Measurements from ENCODE around the gene GAGE12G. TPM values are rescaled to one million over a fixed set of nuclear protein-coding genes. Genes with fewer than 3 reads are reported as not detected.
"Not testable (repeated sequence)": the region's sequence is repeated elsewhere in the genome, so short reads cannot be mapped to it uniquely, and the experiment has no call there.

GAGE12G gene
- total RNA-seq, 2 experiments from 2014 or later: not detected

DNA sequence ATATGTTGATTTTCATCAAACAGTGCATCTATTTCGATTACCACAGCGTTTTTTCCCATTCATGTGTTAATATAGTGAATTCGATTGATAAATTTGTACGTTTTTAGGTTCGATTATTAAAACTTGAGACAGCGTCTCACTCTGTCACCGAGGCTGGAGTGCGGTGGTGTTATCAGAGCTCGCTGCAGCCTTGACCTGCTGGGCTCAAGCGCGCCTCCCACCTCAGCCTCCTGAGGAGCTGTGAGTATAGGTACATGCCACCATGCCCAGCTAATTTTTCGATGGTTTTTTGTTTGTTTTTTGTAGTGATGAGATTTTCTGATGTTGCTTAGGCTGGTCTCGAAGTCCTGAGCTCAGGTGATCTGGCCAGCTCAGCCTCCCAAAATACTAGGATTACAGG lies 1.0 kb upstream of the GAGE12G start:
- H3K4me2 ChIP-seq (ENCODE audit: low read length); POLR2A ChIA-PET; H3K36me3 ChIP-seq (ENCODE audit: insufficient read depth, low read length); CTCF ChIA-PET (ENCODE audit: unreplicated experiment); DNase-seq (ENCODE audit: low spot score); BruUV-seq (replicated peaks); intact Hi-C loops (cut with micrococcal nuclease; ENCODE audit: unreplicated experiment); H3K4me1 ChIP-seq (ENCODE audit: insufficient read depth, low read length, poor library complexity, severe bottlenecking); H3K9me3 ChIP-seq (ENCODE audit: low read length); H3K9me2 ChIP-seq (ENCODE audit: insufficient read depth, low read length); H3K4me3 ChIP-seq (ENCODE audit: low read depth, low read length, poor library complexity, severe bottlenecking); H4K20me1 ChIP-seq (ENCODE audit: insufficient read depth, low read length); H3K79me2 ChIP-seq (ENCODE audit: insufficient read depth, low read depth, low read length); H3K27ac ChIP-seq (ENCODE audit: low read depth, low read length, poor library complexity, severe bottlenecking); H2AFZ ChIP-seq (ENCODE audit: low read length): not testable (repeated sequence)

DNA sequence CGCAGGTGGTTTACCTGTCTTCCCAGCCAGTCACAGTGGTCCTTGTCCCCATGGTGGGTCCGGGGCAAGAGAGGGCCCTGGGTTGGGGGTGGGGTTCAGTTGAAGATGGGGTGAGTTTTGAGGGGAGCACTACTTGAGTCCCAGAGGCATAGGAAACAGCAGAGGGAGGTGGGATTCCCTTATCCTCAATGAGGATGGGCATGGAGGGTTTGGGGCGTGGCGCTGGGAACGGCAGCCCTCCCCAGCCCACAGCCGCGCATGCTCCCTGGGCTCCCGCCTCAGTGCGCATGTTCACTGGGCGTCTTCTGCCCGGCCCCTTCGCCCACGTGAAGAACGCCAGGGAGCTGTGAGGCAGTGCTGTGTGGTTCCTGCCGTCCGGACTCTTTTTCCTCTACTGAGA lies 9.4 kb downstream of the GAGE12G start, which contains the start of gene GAGE12H:
Gene GAGE12H, plus strand, starts transcription at position 301 of the 400 bp plus-strand sequence. CDS start 1,155 bp downstream, outside the sequence.
- CTCF ChIA-PET (ENCODE audit: unreplicated experiment); DNase-seq (ENCODE audit: low spot score); H3K9me3 ChIP-seq (ENCODE audit: low read length); H4K20me1 ChIP-seq (ENCODE audit: insufficient read depth, low read length); H3K79me2 ChIP-seq (ENCODE audit: insufficient read depth, low read depth, low read length); H3K36me3 ChIP-seq (ENCODE audit: insufficient read depth, low read length); H3K4me1 ChIP-seq (ENCODE audit: insufficient read depth, low read length, poor library complexity, severe bottlenecking); intact Hi-C loops (cut with micrococcal nuclease; ENCODE audit: unreplicated experiment); POLR2A ChIA-PET; H3K4me3 ChIP-seq (ENCODE audit: low read depth, low read length, poor library complexity, severe bottlenecking); H3K9me2 ChIP-seq (ENCODE audit: insufficient read depth, low read length); H3K4me2 ChIP-seq (ENCODE audit: low read length); H2AFZ ChIP-seq (ENCODE audit: low read length); H3K27ac ChIP-seq (ENCODE audit: low read depth, low read length, poor library complexity, severe bottlenecking); BruUV-seq (replicated peaks): not testable (repeated sequence)

DNA sequence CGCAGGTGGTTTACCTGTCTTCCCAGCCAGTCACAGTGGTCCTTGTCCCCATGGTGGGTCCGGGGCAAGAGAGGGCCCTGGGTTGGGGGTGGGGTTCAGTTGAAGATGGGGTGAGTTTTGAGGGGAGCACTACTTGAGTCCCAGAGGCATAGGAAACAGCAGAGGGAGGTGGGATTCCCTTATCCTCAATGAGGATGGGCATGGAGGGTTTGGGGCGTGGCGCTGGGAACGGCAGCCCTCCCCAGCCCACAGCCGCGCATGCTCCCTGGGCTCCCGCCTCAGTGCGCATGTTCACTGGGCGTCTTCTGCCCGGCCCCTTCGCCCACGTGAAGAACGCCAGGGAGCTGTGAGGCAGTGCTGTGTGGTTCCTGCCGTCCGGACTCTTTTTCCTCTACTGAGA lies 19.0 kb downstream of the GAGE12G start, which contains the start of gene GAGE2A:
Gene GAGE2A, plus strand, starts transcription at position 301 of the 400 bp plus-strand sequence. CDS start 1,155 bp downstream, outside the sequence.
- intact Hi-C loops (cut with micrococcal nuclease; ENCODE audit: unreplicated experiment); H3K9me2 ChIP-seq (ENCODE audit: insufficient read depth, low read length); POLR2A ChIA-PET; DNase-seq (ENCODE audit: low spot score); H3K9me3 ChIP-seq (ENCODE audit: low read length); H3K4me3 ChIP-seq (ENCODE audit: low read depth, low read length, poor library complexity, severe bottlenecking); BruUV-seq (replicated peaks); CTCF ChIA-PET (ENCODE audit: unreplicated experiment); H2AFZ ChIP-seq (ENCODE audit: low read length); H4K20me1 ChIP-seq (ENCODE audit: insufficient read depth, low read length); H3K4me2 ChIP-seq (ENCODE audit: low read length); H3K27ac ChIP-seq (ENCODE audit: low read depth, low read length, poor library complexity, severe bottlenecking); H3K36me3 ChIP-seq (ENCODE audit: insufficient read depth, low read length); H3K4me1 ChIP-seq (ENCODE audit: insufficient read depth, low read length, poor library complexity, severe bottlenecking); H3K79me2 ChIP-seq (ENCODE audit: insufficient read depth, low read depth, low read length): not testable (repeated sequence)

DNA sequence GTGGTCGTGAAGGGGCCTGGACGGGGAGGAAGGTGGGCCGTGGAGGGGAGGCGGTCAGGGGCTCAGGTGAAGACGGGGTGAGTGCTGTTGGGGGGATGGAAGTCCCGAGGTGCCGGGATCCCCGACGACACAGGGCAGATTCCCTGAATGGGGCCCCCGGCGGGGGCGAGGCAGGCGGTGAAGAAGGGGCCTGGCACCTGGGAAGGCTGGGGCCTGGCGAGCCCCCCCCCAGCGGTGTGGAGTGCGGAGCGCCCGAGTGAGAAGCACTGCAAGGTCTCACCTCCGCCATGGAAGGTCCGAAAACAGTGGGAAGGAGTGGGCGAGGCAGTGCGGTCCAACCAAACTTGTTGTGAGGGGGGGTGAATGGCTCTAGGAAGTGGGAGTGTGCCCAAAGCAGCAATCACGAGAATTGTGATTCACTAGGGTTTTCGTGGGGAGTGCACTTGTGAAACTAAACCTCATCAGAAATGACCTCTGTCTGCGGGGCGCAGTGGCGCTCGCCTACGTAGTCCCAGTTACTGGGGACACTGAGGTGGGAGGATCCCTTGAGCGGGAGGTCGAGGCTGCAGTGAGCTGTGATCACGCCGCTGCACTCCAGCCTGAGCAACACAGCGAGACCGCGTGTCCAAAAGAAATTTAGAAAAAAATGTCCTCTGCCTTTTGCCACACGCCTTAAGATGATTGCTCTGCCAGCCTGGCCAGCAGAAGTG lies 19.7 kb downstream of the GAGE12G start:
- POLR2A ChIA-PET; BruUV-seq (replicated peaks): not testable (repeated sequence)

DNA sequence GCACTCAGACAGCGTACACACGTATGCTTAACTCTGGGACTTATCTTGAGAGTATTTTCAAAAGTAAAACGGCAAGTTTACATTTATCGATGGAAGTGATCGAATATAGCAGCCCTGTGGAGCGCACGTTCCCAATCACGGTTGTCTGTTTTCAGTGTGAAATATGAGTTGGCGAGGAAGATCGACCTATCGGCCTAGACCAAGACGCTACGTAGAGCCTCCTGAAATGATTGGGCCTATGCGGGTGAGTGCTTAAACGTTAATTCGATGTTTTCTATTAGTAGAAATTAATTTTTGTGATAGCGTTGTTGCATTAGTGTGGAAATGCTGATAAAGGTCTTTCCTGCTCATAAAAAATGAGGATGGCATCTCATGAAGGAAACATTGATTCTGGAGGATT lies 20.3 kb downstream of the GAGE12G start:
- H3K27ac ChIP-seq (ENCODE audit: low read depth, low read length, poor library complexity, severe bottlenecking); H4K20me1 ChIP-seq (ENCODE audit: insufficient read depth, low read length); H2AFZ ChIP-seq (ENCODE audit: low read length); H3K9me3 ChIP-seq (ENCODE audit: low read length); POLR2A ChIA-PET; intact Hi-C loops (cut with micrococcal nuclease; ENCODE audit: unreplicated experiment); H3K4me3 ChIP-seq (ENCODE audit: low read depth, low read length, poor library complexity, severe bottlenecking); H3K4me1 ChIP-seq (ENCODE audit: insufficient read depth, low read length, poor library complexity, severe bottlenecking); BruUV-seq (replicated peaks); H3K36me3 ChIP-seq (ENCODE audit: insufficient read depth, low read length); H3K4me2 ChIP-seq (ENCODE audit: low read length); DNase-seq (ENCODE audit: low spot score); H3K79me2 ChIP-seq (ENCODE audit: insufficient read depth, low read depth, low read length); CTCF ChIA-PET (ENCODE audit: unreplicated experiment); H3K9me2 ChIP-seq (ENCODE audit: insufficient read depth, low read length): not testable (repeated sequence)

More for the DNA sequence above, 19.7 kb downstream of the GAGE12G start:
- DNase-seq (ENCODE audit: low spot score); H4K20me1 ChIP-seq (ENCODE audit: insufficient read depth, low read length); H3K36me3 ChIP-seq (ENCODE audit: insufficient read depth, low read length); H3K79me2 ChIP-seq (ENCODE audit: insufficient read depth, low read depth, low read length); H3K27ac ChIP-seq (ENCODE audit: low read depth, low read length, poor library complexity, severe bottlenecking); H3K4me3 ChIP-seq (ENCODE audit: low read depth, low read length, poor library complexity, severe bottlenecking); H2AFZ ChIP-seq (ENCODE audit: low read length); H3K4me2 ChIP-seq (ENCODE audit: low read length); intact Hi-C loops (cut with micrococcal nuclease; ENCODE audit: unreplicated experiment); H3K9me3 ChIP-seq (ENCODE audit: low read length); CTCF ChIA-PET (ENCODE audit: unreplicated experiment); H3K4me1 ChIP-seq (ENCODE audit: insufficient read depth, low read length, poor library complexity, severe bottlenecking); H3K9me2 ChIP-seq (ENCODE audit: insufficient read depth, low read length): not testable (repeated sequence)

DNA sequence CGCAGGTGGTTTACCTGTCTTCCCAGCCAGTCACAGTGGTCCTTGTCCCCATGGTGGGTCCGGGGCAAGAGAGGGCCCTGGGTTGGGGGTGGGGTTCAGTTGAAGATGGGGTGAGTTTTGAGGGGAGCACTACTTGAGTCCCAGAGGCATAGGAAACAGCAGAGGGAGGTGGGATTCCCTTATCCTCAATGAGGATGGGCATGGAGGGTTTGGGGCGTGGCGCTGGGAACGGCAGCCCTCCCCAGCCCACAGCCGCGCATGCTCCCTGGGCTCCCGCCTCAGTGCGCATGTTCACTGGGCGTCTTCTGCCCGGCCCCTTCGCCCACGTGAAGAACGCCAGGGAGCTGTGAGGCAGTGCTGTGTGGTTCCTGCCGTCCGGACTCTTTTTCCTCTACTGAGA lies 28.5 kb downstream of the GAGE12G start, which contains the start of gene GAGE1:
Gene GAGE1, plus strand, starts transcription at position 301 of the 400 bp plus-strand sequence. CDS start 1,155 bp downstream, outside the sequence.
- H3K9me3 ChIP-seq (ENCODE audit: low read length); intact Hi-C loops (cut with micrococcal nuclease; ENCODE audit: unreplicated experiment); H3K4me1 ChIP-seq (ENCODE audit: insufficient read depth, low read length, poor library complexity, severe bottlenecking); POLR2A ChIA-PET; CTCF ChIA-PET (ENCODE audit: unreplicated experiment); BruUV-seq (replicated peaks); H2AFZ ChIP-seq (ENCODE audit: low read length); H3K4me3 ChIP-seq (ENCODE audit: low read depth, low read length, poor library complexity, severe bottlenecking); DNase-seq (ENCODE audit: low spot score); H3K36me3 ChIP-seq (ENCODE audit: insufficient read depth, low read length); H3K4me2 ChIP-seq (ENCODE audit: low read length); H4K20me1 ChIP-seq (ENCODE audit: insufficient read depth, low read length); H3K27ac ChIP-seq (ENCODE audit: low read depth, low read length, poor library complexity, severe bottlenecking); H3K9me2 ChIP-seq (ENCODE audit: insufficient read depth, low read length); H3K79me2 ChIP-seq (ENCODE audit: insufficient read depth, low read depth, low read length): not testable (repeated sequence)

All from OCI-LY7 (cell line).